Ascending aorta (tissue), 2 donors: ENCODE data around the gene E4F1. TPM values are rescaled to one million over a fixed set of nuclear protein-coding genes. Genes with fewer than 3 reads are reported as not detected.

Source experiments
- DNase-seq, 2 donors: peaks; one replicate each; pipeline ENCODE4 v3.0.0-alpha.2; 2019; ENCODE audit warnings: low spot score in 2 of 2
- H3K27ac ChIP-seq, 2 donors: fragments of 200-600 bp; sonication (generic); one replicate each; pipeline ENCODE4 v1.5.1; 2016 to 2017; ENCODE audit warnings: mild to moderate bottlenecking in 1 of 2
- H3K27me3 ChIP-seq: fragments of 200-600 bp; sonication (generic); one replicate; pipeline ENCODE4 v1.5.1; 2017
- H3K36me3 ChIP-seq, 2 donors: fragments of 200-600 bp; sonication (generic); one replicate each; pipeline ENCODE4 v1.5.1; 2016
- H3K4me1 ChIP-seq, 2 donors: fragments of 200-600 bp; sonication (generic); one replicate each; pipeline ENCODE4 v1.5.1; 2016 to 2017; ENCODE audit warnings: mild to moderate bottlenecking in 1 of 2
- H3K4me3 ChIP-seq, 2 donors: fragments of 200-600 bp; sonication (generic); one replicate each; pipeline ENCODE4 v1.5.1; 2016 to 2017; ENCODE audit warnings: mild to moderate bottlenecking in 1 of 2
- H3K9me3 ChIP-seq, 2 donors: fragments of 200-600 bp; sonication (generic); one replicate each; pipeline ENCODE4 v1.5.1; 2016
- intact Hi-C: fragments of 100-400 bp; cut with DNase I; formaldehyde crosslinking; loops from one replicate; pipeline ENCODE4 v1.15.1; 2023
- total RNA-seq: library from RNA; depleted of rRNA; stranded (reverse); fragments of >200 nt; gene quantifications from one replicate; pipeline ENCODE4 v1.1.0, GENCODE V29; 2016
- TF ChIP-seq, protein P1 (sequence below), 3 experiments: fragments of 200-600 bp in 2 of 3; fragments of 450-650 bp in 1 of 3; sonication (generic) in 2 of 3; IDR thresholded peaks; one replicate each; pipeline ENCODE4 v1.5.1; 2016 to 2019; ENCODE audit warnings: antibody characterized with exemption in 3 of 3, mild to moderate bottlenecking in 1 of 3, moderate library complexity in 1 of 3

The E4F1 gene
- total RNA-seq, 1 donor from 2014 or later, result 39.7 TPM

DNA sequence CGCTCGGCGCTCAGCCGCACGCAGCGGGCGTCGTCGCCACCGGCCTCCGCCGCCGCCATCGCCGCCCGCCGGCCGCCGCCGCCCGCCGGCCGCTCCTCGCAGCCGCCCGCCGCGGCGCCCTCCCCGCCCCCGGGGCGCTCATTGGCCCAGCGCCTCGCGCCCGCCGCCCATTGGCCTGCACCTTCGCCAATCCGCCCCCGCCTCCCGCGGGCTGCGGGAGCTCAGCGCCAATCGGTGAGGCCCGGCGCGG is 8.7 kb upstream of the E4F1 start, which contains the start of gene PGP:
TSS of gene PGP (minus strand) at position 122 of the 250 bp plus-strand sequence. CDS start at position 59, 63 bp downstream.
- Histone ChIP-seq H3K4me3 (peak within 1 kb of the TSS; percentile 93 to 99), H3K9me3 (no peaks in the 10 kb centered on the region), H3K27me3 (no peaks in the 10 kb centered on the region), H3K4me1 (peaks cover 12 to 22% of the 10 kb centered on the region in 2 donors), H3K27ac (peak within 1 kb of the TSS; percentile 73 to 75), H3K36me3 (peaks cover 0 to 7% of the 10 kb centered on the region in 2 donors)
- intact Hi-C loops, result loop anchor here (5.0 kb wide), 2 partner anchors 38 to 808 kb away; partner anchors contain the start of genes ECI1, HCFC1R1, THOC6 and TNFRSF12A
- TF ChIP-seq, protein P1, sequence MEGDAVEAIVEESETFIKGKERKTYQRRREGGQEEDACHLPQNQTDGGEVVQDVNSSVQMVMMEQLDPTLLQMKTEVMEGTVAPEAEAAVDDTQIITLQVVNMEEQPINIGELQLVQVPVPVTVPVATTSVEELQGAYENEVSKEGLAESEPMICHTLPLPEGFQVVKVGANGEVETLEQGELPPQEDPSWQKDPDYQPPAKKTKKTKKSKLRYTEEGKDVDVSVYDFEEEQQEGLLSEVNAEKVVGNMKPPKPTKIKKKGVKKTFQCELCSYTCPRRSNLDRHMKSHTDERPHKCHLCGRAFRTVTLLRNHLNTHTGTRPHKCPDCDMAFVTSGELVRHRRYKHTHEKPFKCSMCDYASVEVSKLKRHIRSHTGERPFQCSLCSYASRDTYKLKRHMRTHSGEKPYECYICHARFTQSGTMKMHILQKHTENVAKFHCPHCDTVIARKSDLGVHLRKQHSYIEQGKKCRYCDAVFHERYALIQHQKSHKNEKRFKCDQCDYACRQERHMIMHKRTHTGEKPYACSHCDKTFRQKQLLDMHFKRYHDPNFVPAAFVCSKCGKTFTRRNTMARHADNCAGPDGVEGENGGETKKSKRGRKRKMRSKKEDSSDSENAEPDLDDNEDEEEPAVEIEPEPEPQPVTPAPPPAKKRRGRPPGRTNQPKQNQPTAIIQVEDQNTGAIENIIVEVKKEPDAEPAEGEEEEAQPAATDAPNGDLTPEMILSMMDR (IDR thresholded peaks at IDR 0.05), result no peak
- DNase-seq, result no peak

DNA sequence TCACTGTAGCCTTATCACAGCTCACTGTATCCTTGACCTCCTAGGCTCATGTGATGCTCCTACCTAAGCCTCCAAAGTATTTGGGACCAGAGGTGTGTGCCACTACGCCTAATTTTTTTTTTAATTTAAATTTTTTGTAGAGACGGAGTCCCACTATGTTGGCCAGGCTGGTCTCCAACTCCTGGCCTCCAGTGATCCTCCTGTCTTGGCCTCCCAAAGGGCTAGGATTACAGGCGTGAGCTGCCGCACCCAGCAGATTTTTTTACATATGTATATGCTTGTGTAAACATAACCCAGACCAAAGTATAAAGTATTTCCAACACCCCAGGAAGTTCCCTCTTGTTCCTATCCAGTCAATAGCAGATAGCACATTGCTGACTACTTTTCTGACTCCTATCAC is 7.1 kb upstream of the E4F1 start:
- DNase-seq, result no peak
- no peaks in the 10 kb centered on the region for H3K27me3 ChIP-seq
- peaks cover 0 to 5% of the 10 kb centered on the region in 2 donors for H3K36me3 ChIP-seq
- peaks cover 12 to 22% of the 10 kb centered on the region in 2 donors for H3K4me1 ChIP-seq
- TF ChIP-seq, protein P1 (IDR thresholded peaks at IDR 0.05), result no peak
- H3K4me3 ChIP-seq, result no peak overlapping the region
- intact Hi-C loops, result no loop called here
- H3K9me3 ChIP-seq, result no peaks in the 10 kb centered on the region
- no peak overlapping the region for H3K27ac ChIP-seq

DNA sequence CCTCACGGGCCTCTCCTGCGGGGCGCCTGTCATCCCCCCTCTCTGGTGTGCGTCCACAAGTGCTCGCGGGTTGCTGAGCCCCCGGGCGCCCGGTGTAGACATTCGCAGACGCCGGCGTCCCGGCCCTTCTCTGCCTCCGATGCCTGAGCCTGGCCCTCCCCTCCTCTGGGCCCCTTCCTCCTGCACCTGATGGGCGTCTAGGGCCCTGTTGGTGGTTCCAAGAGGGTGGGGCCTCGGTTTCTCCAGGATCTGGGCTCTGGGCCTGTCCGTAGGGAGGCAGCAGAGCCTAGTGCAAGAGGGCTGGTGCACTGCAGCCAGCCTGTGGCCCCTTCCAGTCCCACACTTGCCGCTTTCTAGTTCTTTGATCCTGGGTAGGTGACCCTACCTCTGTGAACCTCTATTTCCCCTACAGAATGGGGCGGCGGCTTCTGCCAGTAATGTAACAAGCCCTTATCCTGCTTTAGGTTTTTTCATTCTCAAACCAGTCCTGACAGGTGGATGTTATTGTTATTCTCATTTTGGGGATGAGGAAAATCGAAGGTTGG is 623 bp downstream of the E4F1 start:
- Histone ChIP-seq H3K27ac (peak overlapping the region; percentile 80), H3K27me3 (no peaks in the 10 kb centered on the region), H3K36me3 (peaks cover 12 to 13% of the 10 kb centered on the region in 2 donors), H3K4me1 (peaks cover 4 to 15% of the 10 kb centered on the region in 2 donors), H3K9me3 (no peaks in the 10 kb centered on the region), H3K4me3 (peak overlapping the region; percentile 89 to 92)
- no peak for DNase-seq
- TF ChIP-seq, protein P1 (IDR thresholded peaks at IDR 0.05), result peak in 1 of 3 experiments; percentile 18
- intact Hi-C loops, result loop anchor here (1.0 to 5.0 kb wide), 7 partner anchors 9 to 397 kb away; partner anchors contain the start of genes ECI1, FAHD1, HAGH and MLST8

DNA sequence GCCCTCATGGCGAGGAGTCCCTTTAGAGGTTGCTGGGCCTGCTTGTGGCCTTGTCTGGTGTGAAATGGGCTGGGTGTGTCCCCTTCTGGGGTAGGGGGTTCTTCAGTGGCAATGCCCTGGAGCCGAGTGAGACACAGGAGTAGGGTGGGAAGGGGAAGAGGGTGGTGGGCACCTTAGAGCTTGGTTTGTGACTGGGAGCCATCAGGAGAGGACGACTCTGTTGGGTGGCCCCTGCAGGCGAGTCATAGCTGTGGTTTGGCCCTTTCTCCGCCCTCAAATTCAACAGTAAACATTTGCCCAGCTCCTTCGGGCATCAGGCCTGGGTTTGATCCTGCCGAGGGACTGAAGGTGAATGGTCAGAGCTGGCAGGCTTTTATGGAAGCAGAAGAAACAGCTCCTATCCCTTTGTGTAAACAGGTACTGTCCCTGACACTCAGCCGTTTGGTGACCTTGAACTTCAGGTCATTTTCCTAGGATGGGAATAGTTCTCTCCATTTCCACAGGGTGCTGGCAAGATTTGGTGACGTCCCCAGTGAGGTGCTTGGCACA is 2.9 kb downstream of the E4F1 start:
- H3K27ac ChIP-seq, result no peak overlapping the region
- peaks cover 35 to 36% of the 10 kb centered on the region in 2 donors for H3K36me3 ChIP-seq
- TF ChIP-seq, protein P1 (IDR thresholded peaks at IDR 0.05), result no peak
- peaks cover 4 to 15% of the 10 kb centered on the region in 2 donors for H3K4me1 ChIP-seq
- intact Hi-C loops, result no loop called here
- H3K4me3 ChIP-seq, result no peak overlapping the region
- H3K27me3 ChIP-seq, result no peaks in the 10 kb centered on the region
- no peaks in the 10 kb centered on the region for H3K9me3 ChIP-seq
- no peak for DNase-seq

DNA sequence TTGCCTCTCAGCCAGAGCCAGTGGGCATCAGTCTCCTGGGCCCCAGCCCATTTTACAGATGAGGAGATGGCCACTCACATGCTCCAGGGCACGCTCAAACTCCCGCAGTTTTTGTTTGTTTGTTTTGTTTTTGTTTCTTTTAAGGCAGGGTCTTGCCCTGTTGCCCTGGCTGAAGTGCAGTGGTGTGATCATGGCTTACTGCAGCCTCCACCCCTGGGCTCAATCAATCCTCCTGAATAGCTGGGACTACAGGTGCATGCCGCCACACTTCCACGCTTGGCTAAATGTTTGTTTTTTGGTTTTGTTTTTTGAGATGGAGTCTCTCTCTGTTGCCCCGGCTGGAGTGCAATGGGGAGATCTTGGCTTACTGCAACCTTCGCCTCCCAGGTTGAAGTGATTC is 3.5 kb downstream of the E4F1 start:
- Histone ChIP-seq H3K27me3 (no peaks in the 10 kb centered on the region), H3K4me3 (no peak overlapping the region), H3K27ac (no peak overlapping the region), H3K9me3 (no peaks in the 10 kb centered on the region), H3K4me1 (peaks cover 4 to 15% of the 10 kb centered on the region in 2 donors), H3K36me3 (peaks cover 41 to 42% of the 10 kb centered on the region in 2 donors)
- TF ChIP-seq, protein P1 (IDR thresholded peaks at IDR 0.05), result no peak
- intact Hi-C loops, result no loop called here
- DNase-seq, result no peak
